IPS-18c (cell line): ENCODE results near the gene HOXB1.
A peak's percentile ranks its signal among the peaks of the same experiment; 100 is the strongest.

Experiments
- H3K4me3 ChIP-seq: 2 replicates; pipeline ENCODE4 v1.7.0; 2013; ENCODE audit warnings: low read depth, mild to moderate bottlenecking, low read length, moderate library complexity; ENCODE audit not compliant: insufficient read depth
- H3K9me3 ChIP-seq: one replicate; pipeline ENCODE4 v1.6.1; 2013; ENCODE audit warnings: mild to moderate bottlenecking, low read length, moderate library complexity; ENCODE audit not compliant: control insufficient read depth, insufficient read depth

Gene HOXB1

GRCh38 chr17:48530887-48531272 is at the start of gene HOXB1:
Gene HOXB1 (minus strand): TSS chr17:48531011. CDS start chr17:48530904, 107 bp downstream.
- H3K4me3 ChIP-seq, result peak within 1 kb of the TSS; percentile 32; the same call in 1 of the 2 replicates

GRCh38 chr17:48579760-48580554 is 49.1 kb upstream of the HOXB1 start:
- H3K4me3 ChIP-seq, result no peak overlapping the region

More at GRCh38 chr17:48530887-48531272, at the start of gene HOXB1:
- no peaks in the 10 kb centered on the region for H3K9me3 ChIP-seq

GRCh38 chr17:48579471-48579759 is 48.6 kb upstream of the HOXB1 start:
- no peak overlapping the region for H3K4me3 ChIP-seq
- no peaks in the 10 kb centered on the region for H3K9me3 ChIP-seq

More at GRCh38 chr17:48579760-48580554, 49.1 kb upstream of the HOXB1 start:
- no peaks in the 10 kb centered on the region for H3K9me3 ChIP-seq

GRCh38 chr17:48578616-48579470 is 48.0 kb upstream of the HOXB1 start:
- Histone ChIP-seq H3K4me3 (no peak overlapping the region; the same call in 1 of the 2 replicates), H3K9me3 (no peaks in the 10 kb centered on the region)

GRCh38 chr17:48577946-48578615 is 47.3 kb upstream of the HOXB1 start, which contains the start of gene HOXB4:
Gene HOXB4 (minus strand): TSS chr17:48578350. CDS start chr17:48578319, 31 bp downstream.
- Histone ChIP-seq H3K4me3 (no peak within 1 kb of the TSS; the same call in 1 of the 2 replicates), H3K9me3 (no peaks in the 10 kb centered on the region)

- Histone ChIP-seq H3K9me3 (no peaks in the 10 kb centered on the region), H3K4me3 (no peak overlapping the region)
Observed at GRCh38 chr17:48577330-48577945, 46.6 kb upstream of the HOXB1 start.

GRCh38 chr17:48576479-48577309 is 45.9 kb upstream of the HOXB1 start:
- Histone ChIP-seq H3K9me3 (no peaks in the 10 kb centered on the region), H3K4me3 (no peak overlapping the region)

GRCh38 chr17:48575673-48576478 is 45.1 kb upstream of the HOXB1 start:
- H3K4me3 ChIP-seq, result no peak overlapping the region

GRCh38 chr17:48575066-48575582 is 44.3 kb upstream of the HOXB1 start:
- Histone ChIP-seq H3K9me3 (no peaks in the 10 kb centered on the region), H3K4me3 (no peak overlapping the region)

More at GRCh38 chr17:48575673-48576478, 45.1 kb upstream of the HOXB1 start:
- H3K9me3 ChIP-seq, result no peaks in the 10 kb centered on the region

- H3K4me3 ChIP-seq, result no peak overlapping the region
- no peaks in the 10 kb centered on the region for H3K9me3 ChIP-seq
Observed at GRCh38 chr17:48574505-48575065, 43.8 kb upstream of the HOXB1 start.

GRCh38 chr17:48571826-48572417 is 41.1 kb upstream of the HOXB1 start:
- H3K4me3 ChIP-seq, result no peak overlapping the region
- H3K9me3 ChIP-seq, result no peaks in the 10 kb centered on the region

GRCh38 chr17:48571024-48571818 is 40.4 kb upstream of the HOXB1 start:
- no peak overlapping the region for H3K4me3 ChIP-seq
- no peaks in the 10 kb centered on the region for H3K9me3 ChIP-seq

- no peak overlapping the region for H3K4me3 ChIP-seq
- no peaks in the 10 kb centered on the region for H3K9me3 ChIP-seq
Observed at GRCh38 chr17:48570325-48571023, 39.7 kb upstream of the HOXB1 start.
